ENCODE data around the gene IRX6.

Gene IRX6

GRCh38 chr16:55324285-55325079 is 479 bp downstream of the IRX6 start:
- no peak for DNase-seq (ENCODE audit: low read depth)

- DNase-seq (ENCODE audit: low read depth), result no peak
Measured at GRCh38 chr16:55325080-55325447, 1.1 kb downstream of the IRX6 start.

DNA sequence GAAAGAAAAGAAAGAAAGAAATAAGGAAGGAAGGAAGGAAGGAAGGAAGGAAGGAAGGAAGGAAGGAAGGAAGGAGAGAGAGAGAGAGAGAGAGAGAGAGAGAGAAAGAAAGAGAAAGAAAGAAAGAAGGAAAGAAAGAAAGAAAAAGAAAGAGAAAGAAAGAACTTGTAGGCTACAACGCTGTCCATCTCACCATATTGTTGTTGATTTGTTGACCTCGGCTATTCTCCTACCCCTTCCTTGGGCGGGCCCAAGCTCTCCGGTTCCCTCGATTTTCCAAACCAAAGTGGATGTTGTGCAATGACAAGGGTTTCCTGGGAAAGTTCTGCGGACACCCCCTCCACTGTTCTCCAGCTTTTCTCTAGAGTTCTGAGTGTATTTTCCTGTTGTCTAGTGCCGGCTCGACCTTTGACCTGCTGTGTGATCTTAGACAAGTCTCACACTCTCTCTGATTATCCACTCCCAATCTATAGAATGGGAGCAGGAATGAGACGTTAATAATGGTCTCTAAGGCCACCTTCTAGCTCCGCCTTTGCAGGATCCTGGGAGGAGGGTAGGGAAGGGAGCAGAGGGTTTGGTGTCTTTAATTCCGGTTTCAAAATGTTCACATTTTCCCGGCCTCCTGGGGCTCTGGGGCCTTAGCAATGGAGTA is 1.6 kb downstream of the IRX6 start:
- no peak for DNase-seq (ENCODE audit: low read depth)

DNA sequence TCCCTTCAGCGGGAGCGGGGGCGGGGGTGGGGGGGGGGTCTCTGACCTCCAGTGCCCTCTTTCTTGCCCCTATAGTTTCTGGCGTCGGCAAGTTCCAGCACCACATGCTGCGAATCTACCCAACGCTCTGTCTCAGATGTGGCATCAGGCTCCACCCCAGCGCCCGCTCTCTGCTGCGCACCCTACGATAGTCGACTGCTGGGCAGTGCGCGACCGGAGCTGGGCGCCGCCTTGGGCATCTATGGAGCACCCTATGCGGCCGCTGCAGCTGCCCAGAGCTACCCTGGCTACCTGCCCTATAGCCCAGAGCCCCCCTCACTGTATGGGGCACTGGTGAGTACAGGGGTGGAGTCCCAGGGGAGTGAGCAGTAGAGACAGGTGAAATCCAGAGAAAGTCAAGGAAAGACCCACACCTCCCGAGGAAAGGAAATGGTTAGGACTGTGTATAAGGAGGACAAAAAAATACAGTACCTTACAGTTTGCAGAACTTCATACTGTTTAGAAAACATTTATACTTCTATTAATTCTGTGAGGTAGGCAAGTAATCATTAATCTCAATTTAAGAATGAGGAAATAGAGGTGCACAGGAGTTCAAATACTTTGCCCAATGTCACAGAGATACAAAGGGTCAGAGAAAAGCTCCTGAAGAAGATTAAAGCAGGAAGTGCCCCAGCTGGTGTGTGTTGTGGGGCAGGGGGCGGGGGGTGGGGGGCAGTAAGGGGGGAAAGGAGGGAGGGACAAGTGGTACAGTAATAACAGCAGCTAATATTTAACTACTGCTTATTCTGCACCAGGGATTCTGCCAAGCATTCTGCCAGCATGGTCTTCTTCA is 2.5 kb downstream of the IRX6 start:
- no peak for DNase-seq (ENCODE audit: low read depth)

- no peak for DNase-seq (ENCODE audit: low read depth)
Measured at GRCh38 chr16:55328611-55329569, 4.9 kb downstream of the IRX6 start.

- DNase-seq (ENCODE audit: low read depth), result no peak
Measured at GRCh38 chr16:55329791-55330428, 5.9 kb downstream of the IRX6 start.

DNA sequence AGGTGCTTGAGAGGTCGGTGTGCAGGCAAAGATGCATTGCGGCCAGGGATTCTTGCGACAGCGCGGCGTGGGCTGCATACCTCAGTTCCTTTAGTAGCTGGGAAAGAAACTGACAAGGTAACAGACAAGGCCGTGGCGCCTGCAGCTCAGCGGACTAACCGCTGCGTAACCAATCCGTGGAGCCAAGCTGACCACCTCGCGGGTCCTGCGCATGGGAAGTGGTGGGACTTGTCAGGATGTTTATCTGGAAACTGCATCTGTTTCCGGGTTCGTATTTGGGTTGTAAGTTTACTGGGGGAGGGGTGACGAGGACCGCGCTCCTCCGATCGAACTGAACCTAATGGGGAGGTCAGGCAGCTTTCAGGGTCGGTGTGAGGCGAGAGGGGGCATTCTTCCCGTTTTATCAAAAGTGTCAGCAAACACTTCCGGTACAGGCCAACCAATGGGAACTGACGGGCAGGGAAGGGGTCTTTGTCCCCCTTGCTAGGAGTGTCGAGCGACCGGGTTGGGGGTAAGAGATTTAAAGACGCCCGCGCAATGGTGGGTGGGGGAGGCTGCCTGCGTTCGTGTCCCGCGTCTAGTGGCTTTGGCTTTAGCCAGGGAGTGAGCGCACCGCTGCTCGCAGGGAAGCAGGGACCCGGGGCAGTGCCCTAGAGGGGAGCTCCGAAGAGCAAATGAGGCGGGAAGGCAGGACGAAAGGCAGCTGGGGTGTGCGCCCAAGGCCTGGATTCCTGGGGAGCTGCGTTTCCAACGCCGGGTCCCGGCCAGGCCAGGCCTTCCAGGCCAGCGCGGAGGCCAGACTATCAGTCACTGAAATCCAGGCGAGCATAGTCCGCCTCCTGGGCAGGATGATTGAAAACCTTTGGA is 7.0 kb downstream of the IRX6 start:
- DNase-seq (ENCODE audit: low read depth), result no peak

GRCh38 chr16:55331648-55332185 is 7.7 kb downstream of the IRX6 start:
- no peak for DNase-seq (ENCODE audit: low read depth)

DNA sequence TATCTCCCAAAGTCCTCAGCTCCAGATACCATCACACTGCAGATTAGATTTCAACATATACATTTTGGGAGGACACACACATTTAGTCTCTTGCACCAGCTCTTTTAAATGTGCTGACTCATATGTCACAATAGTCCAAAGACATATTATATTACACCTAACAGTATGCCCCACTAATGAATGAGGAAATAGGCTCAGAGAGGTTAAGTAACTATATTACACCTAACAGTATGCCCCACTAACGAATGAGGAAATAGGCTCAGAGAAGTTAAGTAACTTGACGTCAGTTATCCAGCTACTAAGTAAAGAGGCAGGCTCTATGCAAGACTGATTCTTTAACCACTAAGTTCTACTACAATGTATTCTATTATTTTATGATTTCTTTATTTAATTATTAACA is 9.7 kb downstream of the IRX6 start:
- no peak for DNase-seq (ENCODE audit: low read depth)

DNA sequence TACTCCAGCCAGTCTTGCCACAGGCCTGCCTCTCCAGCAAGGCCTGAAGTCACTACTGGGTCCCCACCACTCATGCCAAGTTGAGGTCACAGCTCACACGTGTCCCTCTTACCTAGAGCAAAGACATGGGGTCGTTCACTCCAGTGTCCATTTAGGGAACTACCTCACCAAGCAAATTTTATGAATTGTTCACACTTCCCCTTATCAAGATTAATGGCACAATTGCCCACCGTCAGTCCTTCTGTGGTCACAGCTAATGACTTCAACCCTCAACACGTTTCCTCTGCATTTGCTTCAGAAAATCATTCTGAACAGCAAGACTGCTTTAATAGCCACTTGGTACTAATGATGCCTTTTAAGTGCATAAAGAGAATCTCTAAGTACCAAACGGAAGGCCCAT is 14.6 kb downstream of the IRX6 start:
- no peak for DNase-seq (ENCODE audit: low read depth)

GRCh38 chr16:55340445-55340844 is 16.4 kb downstream of the IRX6 start:
- DNase-seq (ENCODE audit: low read depth), result no peak

- no peak for DNase-seq (ENCODE audit: low read depth)
Measured at GRCh38 chr16:55341681-55342080, 17.7 kb downstream of the IRX6 start.

DNA sequence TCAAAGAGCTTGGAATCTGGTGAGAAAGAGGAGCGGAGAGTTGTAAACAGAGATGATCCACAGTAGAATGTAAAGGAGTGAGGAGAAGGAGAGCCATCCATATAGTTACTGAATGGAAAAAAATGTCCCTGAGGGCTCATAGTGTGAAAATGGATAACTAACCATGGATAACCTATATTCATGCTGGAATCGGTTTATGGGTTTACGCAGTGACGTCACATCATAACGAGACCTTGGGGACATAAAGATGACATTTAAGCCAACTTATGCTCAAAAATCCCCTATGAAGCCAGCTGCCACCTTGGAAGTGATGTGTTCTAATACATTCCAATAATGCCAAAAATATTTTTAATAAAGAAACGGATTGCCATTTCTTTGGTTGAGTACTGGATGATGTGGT is 22.5 kb downstream of the IRX6 start:
- DNase-seq (ENCODE audit: low read depth), result no peak

GRCh38 chr16:55349867-55350266 is 25.9 kb downstream of the IRX6 start:
- DNase-seq (ENCODE audit: low read depth), result no peak

DNA sequence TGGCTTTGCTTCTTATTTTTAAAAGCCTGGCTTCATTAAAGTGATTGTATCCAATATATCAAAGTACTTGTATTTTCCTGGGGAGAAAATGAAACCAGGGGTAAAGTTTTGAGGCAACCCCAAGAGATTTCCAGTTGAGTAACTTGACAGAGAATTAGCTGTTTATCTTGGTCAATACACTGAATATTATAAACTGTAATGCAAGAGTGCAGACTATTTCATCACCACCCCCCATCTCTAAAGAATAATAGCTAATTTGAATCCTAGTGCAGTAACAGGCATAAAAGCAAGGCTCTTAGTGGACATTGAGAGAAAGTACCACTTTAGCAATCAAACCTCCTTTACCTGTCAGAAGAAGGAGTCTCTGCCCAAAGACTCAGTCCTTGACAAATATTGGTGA is 27.0 kb downstream of the IRX6 start:
- no peak for DNase-seq (ENCODE audit: low read depth)

- DNase-seq (ENCODE audit: low read depth), result no peak
Measured at GRCh38 chr16:55351936-55352335, 27.9 kb downstream of the IRX6 start.

- DNase-seq (ENCODE audit: low read depth), result no peak
Measured at GRCh38 chr16:55357241-55357640, 33.2 kb downstream of the IRX6 start.

GRCh38 chr16:55359946-55360345 is 35.9 kb downstream of the IRX6 start:
- DNase-seq (ENCODE audit: low read depth), result no peak

GRCh38 chr16:55364811-55365210 is 40.8 kb downstream of the IRX6 start:
- DNase-seq (ENCODE audit: low read depth), result no peak

DNA sequence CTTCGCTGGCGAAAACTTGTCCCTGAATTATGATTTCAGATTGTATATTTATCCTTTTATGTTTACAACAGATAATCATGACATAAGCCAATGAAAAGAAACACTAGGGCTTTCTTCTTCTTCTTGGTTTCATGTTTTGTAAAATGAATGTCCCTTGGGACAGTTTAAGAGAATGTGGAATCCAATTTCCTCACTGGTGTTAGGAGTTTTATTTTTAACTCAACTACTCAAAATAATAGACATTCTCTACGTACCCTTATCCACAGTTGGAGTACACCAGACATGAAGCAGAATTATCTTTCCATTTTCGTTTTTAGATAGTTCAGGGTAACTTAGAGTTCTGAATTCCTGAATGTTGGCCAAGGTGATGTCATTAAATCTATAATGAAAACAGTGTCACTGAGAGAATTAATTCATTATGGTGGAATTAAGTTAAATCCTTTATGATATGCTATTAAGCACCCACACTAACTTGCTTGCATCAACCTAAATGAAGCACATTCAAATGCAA is 43.4 kb downstream of the IRX6 start:
- no peak for DNase-seq (ENCODE audit: low read depth)

Data from non-pigmented ciliary epithelial cell (primary cell).